WTC11 (cell line): ENCODE results near the gene ZBTB16. TPM values are rescaled to one million over a fixed set of nuclear protein-coding genes. Genes with fewer than 3 reads are reported as not detected.

Experiments used
- ATAC-seq: fragments of 200-7000 bp; cut with Tn5 transposase; 2 replicates; pipeline ENCODE4 v1.10.0; 2021; ENCODE audit warnings: mild to moderate bottlenecking, moderate library complexity
- CTCF ChIA-PET: fragments of 300-600 bp; sonication (Branson Sonifier 250); formaldehyde crosslinking; loops from one replicate; lab custom pipeline; 2021; ENCODE audit warnings: antibody characterized with exemption; lab: Charles Lee
- POLR2A ChIA-PET: fragments of 350-600 bp; sonication (Branson Sonifier 250); formaldehyde crosslinking; loops from one replicate; lab custom pipeline; 2021; ENCODE audit warnings: antibody characterized with exemption; lab: Charles Lee
- DNase-seq: peaks from one replicate; pipeline ENCODE4 v3.0.0; 2021; ENCODE audit warnings: low spot score
- H3K27ac Mint-ChIP-seq: 2 replicates; pipeline ENCODE4 v1.8.0; 2021; ENCODE audit warnings: mixed read lengths
- H3K27me3 Mint-ChIP-seq: 2 replicates; pipeline ENCODE4 v1.8.0; 2021; ENCODE audit warnings: low read depth, mild to moderate bottlenecking, moderate library complexity, mixed read lengths
- H3K36me3 Mint-ChIP-seq: 2 replicates; pipeline ENCODE4 v1.8.0; 2021; ENCODE audit warnings: mixed read lengths
- H3K4me1 Mint-ChIP-seq: 2 replicates; pipeline ENCODE4 v1.8.0; 2022; ENCODE audit warnings: mixed read lengths
- H3K4me3 Mint-ChIP-seq: 2 replicates; pipeline ENCODE4 v1.8.0; 2021; ENCODE audit warnings: mild to moderate bottlenecking, moderate library complexity, mixed read lengths
- H3K9me3 Mint-ChIP-seq: 2 replicates; pipeline ENCODE4 v1.8.0; 2021; ENCODE audit warnings: mixed read lengths
- GRHL2 ChIP-seq: fragments of 250-450 bp; sonication (Bioruptor Pico); IDR thresholded peaks from 2 replicates; pipeline ENCODE4 v1.8.0; 2022; ENCODE audit warnings: mild to moderate bottlenecking, moderate library complexity; ENCODE audit not compliant: insufficient replicate concordance, severe bottlenecking
- JAZF1 ChIP-seq: fragments of 250-450 bp; sonication (Bioruptor Pico); IDR thresholded peaks from 2 replicates; pipeline ENCODE4 v1.9.0; 2021; ENCODE audit warnings: moderate library complexity, mild to moderate bottlenecking, inconsistent platforms
- MXD4 ChIP-seq: fragments of 250-450 bp; sonication (Bioruptor Pico); IDR thresholded peaks from 2 replicates; pipeline ENCODE4 v1.8.0; 2021; ENCODE audit warnings: mild to moderate bottlenecking, moderate library complexity, borderline replicate concordance
- MYBL2 ChIP-seq: sonication (generic); formaldehyde crosslinking; IDR thresholded peaks from 2 replicates; pipeline ENCODE4 v1.8.1; 2023; ENCODE audit warnings: mild to moderate bottlenecking, moderate library complexity, missing genetic modification reagents
- NFE2L1 ChIP-seq: sonication (generic); formaldehyde crosslinking; IDR thresholded peaks from 2 replicates; pipeline ENCODE4 v1.8.1; 2023; ENCODE audit warnings: missing genetic modification reagents
- NR1H2 ChIP-seq: sonication (generic); formaldehyde crosslinking; IDR thresholded peaks from 2 replicates; pipeline ENCODE4 v1.9.0; 2021; ENCODE audit warnings: mild to moderate bottlenecking, moderate library complexity, missing genetic modification reagents
- PRRX2 ChIP-seq: fragments of 250-450 bp; sonication (Bioruptor Pico); IDR thresholded peaks from 2 replicates; pipeline ENCODE4 v1.8.0; 2021; ENCODE audit warnings: mild to moderate bottlenecking
- RORB ChIP-seq: fragments of 250-450 bp; sonication (Bioruptor Pico); IDR thresholded peaks from 2 replicates; pipeline ENCODE4 v1.9.0; 2021; ENCODE audit warnings: mild to moderate bottlenecking
- ZNF263 ChIP-seq: sonication (generic); formaldehyde crosslinking; IDR thresholded peaks from 2 replicates; pipeline ENCODE4 v1.8.1; 2022; ENCODE audit warnings: low read depth, mild to moderate bottlenecking, moderate library complexity, missing genetic modification reagents
- ZNF416 ChIP-seq: fragments of 250-450 bp; sonication (Bioruptor Pico); IDR thresholded peaks from 2 replicates; pipeline ENCODE4 v1.9.0; 2021; ENCODE audit warnings: mild to moderate bottlenecking, inconsistent platforms
- ZNF423 ChIP-seq: fragments of 250-450 bp; sonication (Bioruptor Pico); IDR thresholded peaks from 2 replicates; pipeline ENCODE4 v2.1.2; 2022; ENCODE audit warnings: mild to moderate bottlenecking, moderate library complexity
- ZNF671 ChIP-seq: fragments of 250-450 bp; sonication (Bioruptor Pico); IDR thresholded peaks from 2 replicates; pipeline ENCODE4 v1.8.0; 2021; ENCODE audit warnings: mild to moderate bottlenecking
- total RNA-seq: library from RNA; stranded (reverse); gene quantifications from 3 replicates; pipeline ENCODE4 v1.2.3, GENCODE V29; 2021
- TF ChIP-seq, protein P1 (sequence below): sonication (generic); formaldehyde crosslinking; IDR thresholded peaks from 2 replicates; pipeline ENCODE4 v1.8.1; 2023; ENCODE audit warnings: mild to moderate bottlenecking, missing genetic modification reagents, moderate library complexity
- TF ChIP-seq, protein P2 (sequence below): sonication (generic); formaldehyde crosslinking; IDR thresholded peaks from 2 replicates; pipeline ENCODE4 v1.8.1; 2023; ENCODE audit warnings: mild to moderate bottlenecking, missing genetic modification reagents, borderline replicate concordance
- TF ChIP-seq, protein P3 (sequence below): sonication (generic); formaldehyde crosslinking; IDR thresholded peaks from 2 replicates; pipeline ENCODE4 v1.8.0; 2022; ENCODE audit warnings: mild to moderate bottlenecking, missing genetic modification reagents
- TF ChIP-seq, protein P4 (sequence below): fragments of 250-450 bp; sonication (Bioruptor Pico); IDR thresholded peaks from 2 replicates; pipeline ENCODE4 v1.8.0; 2021; ENCODE audit warnings: mild to moderate bottlenecking
- TF ChIP-seq, protein P5 (sequence below): sonication (generic); formaldehyde crosslinking; conservative IDR thresholded peaks from 2 replicates; pipeline ENCODE4 v1.8.1; 2022; ENCODE audit warnings: mild to moderate bottlenecking, missing genetic modification reagents
- TF ChIP-seq, protein P6 (sequence below): sonication (generic); formaldehyde crosslinking; conservative IDR thresholded peaks from 2 replicates; pipeline ENCODE4 v1.8.1; 2023; ENCODE audit warnings: mild to moderate bottlenecking, low read depth, missing genetic modification reagents, moderate library complexity

ZBTB16 gene
- total RNA-seq, 1 experiment from 2014 or later: 0.57 TPM

DNA sequence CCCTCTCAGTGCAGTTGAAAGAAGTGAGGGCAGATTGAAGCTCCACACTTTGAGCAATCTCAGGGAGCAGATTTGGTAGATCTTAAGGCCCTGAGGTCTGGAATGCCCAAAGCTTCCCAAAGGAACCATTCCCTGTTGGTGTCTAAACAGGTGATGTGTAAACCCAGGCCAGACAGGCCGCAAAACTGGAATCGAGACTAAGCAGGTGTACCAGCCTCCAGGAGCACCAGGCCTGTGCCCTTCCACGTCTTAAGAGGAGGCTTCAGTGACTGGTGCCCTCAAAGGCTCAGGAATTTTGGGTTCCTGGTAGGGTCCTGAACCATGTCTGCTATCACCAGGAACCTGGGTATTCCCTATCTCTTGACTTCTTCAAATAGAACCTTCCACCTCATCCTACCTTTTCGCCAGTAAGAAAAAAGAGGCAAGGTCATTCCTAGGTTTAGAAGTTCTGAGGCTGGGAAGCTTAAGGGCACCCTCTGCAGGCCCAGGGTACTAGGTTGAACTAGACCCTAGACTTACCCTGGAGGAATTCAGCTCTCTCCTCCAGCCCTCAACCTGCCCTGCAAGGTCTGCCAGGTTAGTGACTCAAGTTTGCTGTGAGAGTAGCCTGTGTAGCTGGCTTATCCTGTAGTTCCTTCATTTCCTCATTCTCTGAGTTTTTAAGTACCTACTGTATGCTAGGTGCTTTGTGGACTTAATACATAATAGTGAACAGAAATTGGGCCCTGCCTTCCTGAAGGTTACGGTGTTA lies 136.6 kb downstream of the ZBTB16 start (continued):
- TF ChIP-seq, protein P1, sequence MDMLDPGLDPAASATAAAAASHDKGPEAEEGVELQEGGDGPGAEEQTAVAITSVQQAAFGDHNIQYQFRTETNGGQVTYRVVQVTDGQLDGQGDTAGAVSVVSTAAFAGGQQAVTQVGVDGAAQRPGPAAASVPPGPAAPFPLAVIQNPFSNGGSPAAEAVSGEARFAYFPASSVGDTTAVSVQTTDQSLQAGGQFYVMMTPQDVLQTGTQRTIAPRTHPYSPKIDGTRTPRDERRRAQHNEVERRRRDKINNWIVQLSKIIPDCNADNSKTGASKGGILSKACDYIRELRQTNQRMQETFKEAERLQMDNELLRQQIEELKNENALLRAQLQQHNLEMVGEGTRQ: no peak
- no peak for TF ChIP-seq PRRX2
- no peak for TF ChIP-seq ZNF416

DNA sequence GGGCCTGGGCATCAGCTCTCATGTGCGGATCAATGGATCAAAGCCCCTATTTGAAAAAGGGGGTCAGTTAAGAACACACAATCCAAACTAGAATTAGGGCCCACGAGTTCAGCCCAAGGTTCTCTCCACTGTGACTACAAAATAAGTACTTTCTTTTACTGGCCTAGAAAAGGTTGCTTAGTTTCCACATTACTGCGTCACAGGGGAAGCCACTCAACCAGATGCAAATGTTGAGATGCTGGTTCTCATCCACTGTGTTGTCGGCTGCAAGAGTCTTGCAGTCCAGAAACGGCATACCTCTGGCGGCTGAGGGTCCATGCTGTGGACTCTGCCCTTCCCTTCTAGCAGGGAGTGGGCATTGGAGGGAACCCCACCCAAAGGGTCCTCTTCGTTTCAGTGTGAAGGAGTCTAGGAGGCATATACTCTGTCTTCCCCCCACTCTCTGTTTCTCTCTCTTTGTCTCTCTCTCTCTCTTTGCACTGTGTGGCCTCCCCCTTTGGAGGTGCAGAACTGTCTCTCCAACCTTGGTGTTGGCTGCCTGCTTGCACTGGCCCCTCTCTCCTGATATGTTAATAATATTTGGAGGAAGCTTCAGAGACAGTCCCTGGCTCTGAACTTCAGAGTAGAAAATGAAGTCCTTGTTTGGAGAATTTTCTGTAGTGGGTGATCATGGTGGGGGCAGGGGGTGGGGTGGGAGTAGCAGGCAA lies 137.6 kb downstream of the ZBTB16 start:
- no peak for ATAC-seq
- no peaks in the 10 kb centered on the region for H3K36me3 Mint-ChIP-seq

DNA sequence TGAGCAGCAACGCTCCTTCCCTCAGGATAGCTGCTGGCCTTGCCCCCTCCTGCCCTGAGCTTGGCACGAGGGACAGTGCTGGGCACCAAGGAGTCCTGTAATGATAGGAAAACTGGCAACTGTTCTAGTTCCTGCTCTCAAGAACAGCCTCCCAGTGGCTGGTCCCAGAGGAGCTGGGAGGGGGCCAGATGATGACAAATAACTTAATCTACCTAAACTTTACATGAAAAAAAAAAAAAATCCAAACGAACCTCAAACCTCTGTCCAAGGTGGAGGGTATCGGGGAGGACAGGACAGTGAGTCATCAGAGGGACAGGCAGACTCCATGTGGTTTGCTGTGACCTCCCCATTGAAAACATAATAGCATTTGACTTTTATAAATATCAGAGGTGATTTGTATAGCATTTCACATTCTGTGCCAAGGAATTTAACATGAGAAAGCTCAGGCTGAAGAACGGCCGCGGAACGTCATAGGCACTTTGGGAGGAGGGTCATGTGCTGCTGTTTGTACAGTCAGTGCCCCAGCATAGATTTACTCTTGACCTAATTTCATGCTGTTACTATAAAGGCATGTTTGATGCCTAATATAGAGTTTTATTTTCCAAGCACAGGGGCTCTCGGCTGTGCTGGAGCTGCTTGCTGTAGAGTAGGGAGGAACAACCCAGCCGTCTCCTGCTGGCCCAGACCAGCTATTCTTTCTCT lies 138.4 kb downstream of the ZBTB16 start:
- POLR2A ChIA-PET: interaction anchor here (1.2 kb wide), 1 partner anchor 12 kb away, joined by 3 read pairs; no protein-coding TSS in a partner anchor
- TF ChIP-seq, protein P2, sequence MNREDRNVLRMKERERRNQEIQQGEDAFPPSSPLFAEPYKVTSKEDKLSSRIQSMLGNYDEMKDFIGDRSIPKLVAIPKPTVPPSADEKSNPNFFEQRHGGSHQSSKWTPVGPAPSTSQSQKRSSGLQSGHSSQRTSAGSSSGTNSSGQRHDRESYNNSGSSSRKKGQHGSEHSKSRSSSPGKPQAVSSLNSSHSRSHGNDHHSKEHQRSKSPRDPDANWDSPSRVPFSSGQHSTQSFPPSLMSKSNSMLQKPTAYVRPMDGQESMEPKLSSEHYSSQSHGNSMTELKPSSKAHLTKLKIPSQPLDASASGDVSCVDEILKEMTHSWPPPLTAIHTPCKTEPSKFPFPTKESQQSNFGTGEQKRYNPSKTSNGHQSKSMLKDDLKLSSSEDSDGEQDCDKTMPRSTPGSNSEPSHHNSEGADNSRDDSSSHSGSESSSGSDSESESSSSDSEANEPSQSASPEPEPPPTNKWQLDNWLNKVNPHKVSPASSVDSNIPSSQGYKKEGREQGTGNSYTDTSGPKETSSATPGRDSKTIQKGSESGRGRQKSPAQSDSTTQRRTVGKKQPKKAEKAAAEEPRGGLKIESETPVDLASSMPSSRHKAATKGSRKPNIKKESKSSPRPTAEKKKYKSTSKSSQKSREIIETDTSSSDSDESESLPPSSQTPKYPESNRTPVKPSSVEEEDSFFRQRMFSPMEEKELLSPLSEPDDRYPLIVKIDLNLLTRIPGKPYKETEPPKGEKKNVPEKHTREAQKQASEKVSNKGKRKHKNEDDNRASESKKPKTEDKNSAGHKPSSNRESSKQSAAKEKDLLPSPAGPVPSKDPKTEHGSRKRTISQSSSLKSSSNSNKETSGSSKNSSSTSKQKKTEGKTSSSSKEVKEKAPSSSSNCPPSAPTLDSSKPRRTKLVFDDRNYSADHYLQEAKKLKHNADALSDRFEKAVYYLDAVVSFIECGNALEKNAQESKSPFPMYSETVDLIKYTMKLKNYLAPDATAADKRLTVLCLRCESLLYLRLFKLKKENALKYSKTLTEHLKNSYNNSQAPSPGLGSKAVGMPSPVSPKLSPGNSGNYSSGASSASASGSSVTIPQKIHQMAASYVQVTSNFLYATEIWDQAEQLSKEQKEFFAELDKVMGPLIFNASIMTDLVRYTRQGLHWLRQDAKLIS (CRISPR knock-in tag): no peak
- TF ChIP-seq GRHL2 (CRISPR knock-in tag) (no peak), NFE2L1 (CRISPR knock-in tag) (no peak), NR1H2 (CRISPR knock-in tag) (no peak)
- ATAC-seq (no peak), DNase-seq (no peak)
- Mint-ChIP-seq H3K4me1 (peaks cover 10% of the 10 kb centered on the region), H3K27me3 (no peaks in the 10 kb centered on the region), H3K4me3 (no peak overlapping the region), H3K27ac (no peak overlapping the region), H3K36me3 (no peaks in the 10 kb centered on the region), H3K9me3 (no peaks in the 10 kb centered on the region)
- CTCF ChIA-PET: interaction anchor here (1.3 kb wide), 1 partner anchor 63 kb away, joined by 4 read pairs; no protein-coding TSS in a partner anchor

More for the DNA sequence above, 137.6 kb downstream of the ZBTB16 start:
- DNase-seq: no peak
- Mint-ChIP-seq H3K9me3 (peaks cover 1% of the 10 kb centered on the region), H3K4me1 (peaks cover 11% of the 10 kb centered on the region), H3K4me3 (no peak overlapping the region), H3K27ac (no peak overlapping the region), H3K27me3 (no peaks in the 10 kb centered on the region)
- TF ChIP-seq, protein P3, sequence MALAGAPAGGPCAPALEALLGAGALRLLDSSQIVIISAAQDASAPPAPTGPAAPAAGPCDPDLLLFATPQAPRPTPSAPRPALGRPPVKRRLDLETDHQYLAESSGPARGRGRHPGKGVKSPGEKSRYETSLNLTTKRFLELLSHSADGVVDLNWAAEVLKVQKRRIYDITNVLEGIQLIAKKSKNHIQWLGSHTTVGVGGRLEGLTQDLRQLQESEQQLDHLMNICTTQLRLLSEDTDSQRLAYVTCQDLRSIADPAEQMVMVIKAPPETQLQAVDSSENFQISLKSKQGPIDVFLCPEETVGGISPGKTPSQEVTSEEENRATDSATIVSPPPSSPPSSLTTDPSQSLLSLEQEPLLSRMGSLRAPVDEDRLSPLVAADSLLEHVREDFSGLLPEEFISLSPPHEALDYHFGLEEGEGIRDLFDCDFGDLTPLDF: no peak
- TF ChIP-seq ZNF423 (no peak), MXD4 (CRISPR knock-in tag) (no peak), ZNF671 (CRISPR knock-in tag) (no peak), ZNF416 (no peak), RORB (CRISPR knock-in tag) (no peak), ZNF263 (CRISPR knock-in tag) (no peak), JAZF1 (CRISPR knock-in tag) (no peak), MYBL2 (CRISPR knock-in tag) (no peak)
- TF ChIP-seq, protein P4, sequence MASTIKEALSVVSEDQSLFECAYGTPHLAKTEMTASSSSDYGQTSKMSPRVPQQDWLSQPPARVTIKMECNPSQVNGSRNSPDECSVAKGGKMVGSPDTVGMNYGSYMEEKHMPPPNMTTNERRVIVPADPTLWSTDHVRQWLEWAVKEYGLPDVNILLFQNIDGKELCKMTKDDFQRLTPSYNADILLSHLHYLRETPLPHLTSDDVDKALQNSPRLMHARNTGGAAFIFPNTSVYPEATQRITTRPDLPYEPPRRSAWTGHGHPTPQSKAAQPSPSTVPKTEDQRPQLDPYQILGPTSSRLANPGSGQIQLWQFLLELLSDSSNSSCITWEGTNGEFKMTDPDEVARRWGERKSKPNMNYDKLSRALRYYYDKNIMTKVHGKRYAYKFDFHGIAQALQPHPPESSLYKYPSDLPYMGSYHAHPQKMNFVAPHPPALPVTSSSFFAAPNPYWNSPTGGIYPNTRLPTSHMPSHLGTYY (CRISPR knock-in tag): no peak
- TF ChIP-seq, protein P5, sequence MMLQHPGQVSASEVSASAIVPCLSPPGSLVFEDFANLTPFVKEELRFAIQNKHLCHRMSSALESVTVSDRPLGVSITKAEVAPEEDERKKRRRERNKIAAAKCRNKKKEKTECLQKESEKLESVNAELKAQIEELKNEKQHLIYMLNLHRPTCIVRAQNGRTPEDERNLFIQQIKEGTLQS (CRISPR knock-in tag): no peak
- TF ChIP-seq, protein P6, sequence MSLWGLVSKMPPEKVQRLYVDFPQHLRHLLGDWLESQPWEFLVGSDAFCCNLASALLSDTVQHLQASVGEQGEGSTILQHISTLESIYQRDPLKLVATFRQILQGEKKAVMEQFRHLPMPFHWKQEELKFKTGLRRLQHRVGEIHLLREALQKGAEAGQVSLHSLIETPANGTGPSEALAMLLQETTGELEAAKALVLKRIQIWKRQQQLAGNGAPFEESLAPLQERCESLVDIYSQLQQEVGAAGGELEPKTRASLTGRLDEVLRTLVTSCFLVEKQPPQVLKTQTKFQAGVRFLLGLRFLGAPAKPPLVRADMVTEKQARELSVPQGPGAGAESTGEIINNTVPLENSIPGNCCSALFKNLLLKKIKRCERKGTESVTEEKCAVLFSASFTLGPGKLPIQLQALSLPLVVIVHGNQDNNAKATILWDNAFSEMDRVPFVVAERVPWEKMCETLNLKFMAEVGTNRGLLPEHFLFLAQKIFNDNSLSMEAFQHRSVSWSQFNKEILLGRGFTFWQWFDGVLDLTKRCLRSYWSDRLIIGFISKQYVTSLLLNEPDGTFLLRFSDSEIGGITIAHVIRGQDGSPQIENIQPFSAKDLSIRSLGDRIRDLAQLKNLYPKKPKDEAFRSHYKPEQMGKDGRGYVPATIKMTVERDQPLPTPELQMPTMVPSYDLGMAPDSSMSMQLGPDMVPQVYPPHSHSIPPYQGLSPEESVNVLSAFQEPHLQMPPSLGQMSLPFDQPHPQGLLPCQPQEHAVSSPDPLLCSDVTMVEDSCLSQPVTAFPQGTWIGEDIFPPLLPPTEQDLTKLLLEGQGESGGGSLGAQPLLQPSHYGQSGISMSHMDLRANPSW (CRISPR knock-in tag): no peak
- ChIA-PET POLR2A (no interaction called here), CTCF (interaction anchor here (0.6 to 1.3 kb wide), 4 partner anchors 8 to 64 kb away, joined by 3 to 4 read pairs (median 4); no protein-coding TSS in a partner anchor)
